Measurements from ENCODE around the gene GPR146. TPM values are rescaled to one million over a fixed set of nuclear protein-coding genes. Genes with fewer than 3 reads are reported as not detected.

Gene GPR146
- total and polyA plus RNA-seq, 2 of the 13 experiments (the other 11 are each of a cell fraction or from before 2014, with no cell fraction given): 2.0 to 15.9 TPM

DNA sequence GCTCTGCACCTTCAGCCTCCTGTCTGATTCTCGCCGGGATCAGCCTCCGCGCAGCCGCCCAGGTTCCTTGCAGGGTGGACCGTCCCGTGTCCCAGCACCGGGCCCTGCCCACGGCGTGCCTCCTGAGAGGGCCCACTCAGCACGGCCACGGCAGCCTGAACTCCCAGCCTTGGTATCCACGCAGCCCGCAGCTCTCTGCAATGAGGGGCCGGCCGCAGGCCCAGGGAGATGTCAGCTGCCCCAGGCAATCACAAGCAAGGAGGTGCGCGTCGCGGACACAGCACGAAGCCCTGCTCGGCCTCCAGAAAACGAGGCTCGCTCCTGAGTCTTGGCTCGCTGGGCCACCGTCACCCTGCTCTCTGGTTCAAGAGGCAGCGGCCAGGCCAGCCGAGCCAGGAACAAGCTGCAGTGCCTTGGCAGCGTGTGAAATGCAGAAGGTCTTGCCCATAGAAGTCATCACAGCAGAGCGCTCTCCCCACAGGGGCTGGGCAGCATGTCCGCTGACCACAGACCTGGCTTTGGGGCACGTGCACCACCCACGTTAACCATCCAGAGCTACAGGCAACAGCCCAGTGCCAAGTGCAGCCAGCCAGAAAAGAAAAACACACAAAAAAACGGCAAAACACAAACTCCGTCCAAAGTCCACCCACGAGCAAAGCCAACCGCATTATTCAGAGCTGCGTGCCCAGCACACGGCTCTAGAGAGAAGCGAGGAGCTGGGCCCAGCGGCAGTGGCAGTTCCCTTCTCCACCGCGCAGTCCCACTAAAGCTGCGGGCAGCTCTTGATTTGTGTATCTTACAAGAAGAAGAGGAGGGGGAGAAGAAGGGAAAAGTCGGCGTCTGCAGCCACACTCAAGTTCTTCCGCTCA is 57.5 kb downstream of the GPR146 start (continued):
- TF ChIP-seq, protein P1, sequence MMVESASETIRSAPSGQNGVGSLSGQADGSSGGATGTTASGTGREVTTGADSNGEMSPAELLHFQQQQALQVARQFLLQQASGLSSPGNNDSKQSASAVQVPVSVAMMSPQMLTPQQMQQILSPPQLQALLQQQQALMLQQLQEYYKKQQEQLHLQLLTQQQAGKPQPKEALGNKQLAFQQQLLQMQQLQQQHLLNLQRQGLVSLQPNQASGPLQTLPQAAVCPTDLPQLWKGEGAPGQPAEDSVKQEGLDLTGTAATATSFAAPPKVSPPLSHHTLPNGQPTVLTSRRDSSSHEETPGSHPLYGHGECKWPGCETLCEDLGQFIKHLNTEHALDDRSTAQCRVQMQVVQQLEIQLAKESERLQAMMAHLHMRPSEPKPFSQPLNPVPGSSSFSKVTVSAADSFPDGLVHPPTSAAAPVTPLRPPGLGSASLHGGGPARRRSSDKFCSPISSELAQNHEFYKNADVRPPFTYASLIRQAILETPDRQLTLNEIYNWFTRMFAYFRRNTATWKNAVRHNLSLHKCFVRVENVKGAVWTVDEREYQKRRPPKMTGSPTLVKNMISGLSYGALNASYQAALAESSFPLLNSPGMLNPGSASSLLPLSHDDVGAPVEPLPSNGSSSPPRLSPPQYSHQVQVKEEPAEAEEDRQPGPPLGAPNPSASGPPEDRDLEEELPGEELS (CRISPR knock-in tag; IDR thresholded peaks at IDR 0.05): peak; percentile 60
- TF ChIP-seq, protein P2, sequence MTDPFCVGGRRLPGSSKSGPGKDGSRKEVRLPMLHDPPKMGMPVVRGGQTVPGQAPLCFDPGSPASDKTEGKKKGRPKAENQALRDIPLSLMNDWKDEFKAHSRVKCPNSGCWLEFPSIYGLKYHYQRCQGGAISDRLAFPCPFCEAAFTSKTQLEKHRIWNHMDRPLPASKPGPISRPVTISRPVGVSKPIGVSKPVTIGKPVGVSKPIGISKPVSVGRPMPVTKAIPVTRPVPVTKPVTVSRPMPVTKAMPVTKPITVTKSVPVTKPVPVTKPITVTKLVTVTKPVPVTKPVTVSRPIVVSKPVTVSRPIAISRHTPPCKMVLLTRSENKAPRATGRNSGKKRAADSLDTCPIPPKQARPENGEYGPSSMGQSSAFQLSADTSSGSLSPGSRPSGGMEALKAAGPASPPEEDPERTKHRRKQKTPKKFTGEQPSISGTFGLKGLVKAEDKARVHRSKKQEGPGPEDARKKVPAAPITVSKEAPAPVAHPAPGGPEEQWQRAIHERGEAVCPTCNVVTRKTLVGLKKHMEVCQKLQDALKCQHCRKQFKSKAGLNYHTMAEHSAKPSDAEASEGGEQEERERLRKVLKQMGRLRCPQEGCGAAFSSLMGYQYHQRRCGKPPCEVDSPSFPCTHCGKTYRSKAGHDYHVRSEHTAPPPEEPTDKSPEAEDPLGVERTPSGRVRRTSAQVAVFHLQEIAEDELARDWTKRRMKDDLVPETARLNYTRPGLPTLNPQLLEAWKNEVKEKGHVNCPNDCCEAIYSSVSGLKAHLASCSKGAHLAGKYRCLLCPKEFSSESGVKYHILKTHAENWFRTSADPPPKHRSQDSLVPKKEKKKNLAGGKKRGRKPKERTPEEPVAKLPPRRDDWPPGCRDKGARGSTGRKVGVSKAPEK (CRISPR knock-in tag; IDR thresholded peaks at IDR 0.05; ENCODE audit: borderline replicate concordance): 0 out of 2 replicates have a peak, but pooled peaks have one; percentile 61
- TF ChIP-seq ZNF557 (CRISPR knock-in tag; IDR thresholded peaks at IDR 0.05) (no peak), ZNF263 (CRISPR knock-in tag; IDR thresholded peaks at IDR 0.05) (peak; percentile 37; the same call in 1 of the 2 replicates), ZNF282 (IDR thresholded peaks at IDR 0.05; ENCODE audit: partially characterized antibody) (no peak), GLI4 (CRISPR knock-in tag; IDR thresholded peaks at IDR 0.05; ENCODE audit: borderline replicate concordance) (no peak), ZNF562 (CRISPR knock-in tag; IDR thresholded peaks at IDR 0.05; ENCODE audit: borderline replicate concordance) (no peak), ZNF605 (CRISPR knock-in tag; IDR thresholded peaks at IDR 0.05) (peak; percentile 65; the same call in 1 of the 2 replicates), HNF4G (IDR thresholded peaks at IDR 0.05; ENCODE audit: borderline replicate concordance, low read depth, low read length) (peak; percentile 77), HNF4G (CRISPR knock-in tag; IDR thresholded peaks at IDR 0.05; ENCODE audit: borderline replicate concordance, low read depth) (peak; percentile 78; the same call in 1 of the 2 replicates), MYC (CRISPR knock-in tag; IDR thresholded peaks at IDR 0.05; ENCODE audit: borderline replicate concordance) (peak; percentile 66; the same call in 1 of the 2 replicates), ZNF18 (CRISPR knock-in tag; IDR thresholded peaks at IDR 0.05; ENCODE audit: insufficient replicate concordance) (no peak), HNRNPL (IDR thresholded peaks at IDR 0.05; ENCODE audit: low read depth, low read length) (peak; percentile 97), ZNF101 (CRISPR knock-in tag; IDR thresholded peaks at IDR 0.05; ENCODE audit: borderline replicate concordance, low read depth) (no peak), ZNF264 (CRISPR knock-in tag; IDR thresholded peaks at IDR 0.05) (0 out of 2 replicates have a peak, but pooled peaks have one; percentile 46), ZFAT (CRISPR knock-in tag; conservative IDR thresholded peaks at IDR 0.05) (no peak), FOXC1 (CRISPR knock-in tag; IDR thresholded peaks at IDR 0.05; ENCODE audit: borderline replicate concordance) (peak; percentile 48; the same call in 1 of the 2 replicates)
- TF ChIP-seq, protein P3, sequence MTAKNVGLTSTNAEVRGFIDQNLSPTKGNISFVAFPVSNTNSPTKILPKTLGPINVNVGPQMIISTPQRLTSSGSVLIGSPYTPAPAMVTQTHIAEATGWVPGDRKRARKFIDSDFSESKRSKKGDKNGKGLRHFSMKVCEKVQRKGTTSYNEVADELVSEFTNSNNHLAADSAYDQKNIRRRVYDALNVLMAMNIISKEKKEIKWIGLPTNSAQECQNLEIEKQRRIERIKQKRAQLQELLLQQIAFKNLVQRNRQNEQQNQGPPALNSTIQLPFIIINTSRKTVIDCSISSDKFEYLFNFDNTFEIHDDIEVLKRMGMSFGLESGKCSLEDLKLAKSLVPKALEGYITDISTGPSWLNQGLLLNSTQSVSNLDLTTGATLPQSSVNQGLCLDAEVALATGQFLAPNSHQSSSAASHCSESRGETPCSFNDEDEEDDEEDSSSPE (CRISPR knock-in tag; IDR thresholded peaks at IDR 0.05): no peak

Measured in HepG2 (cell line).